RPMI8226 (cell line): ENCODE data around the gene COL23A1.
"Not testable (repeated sequence)": the region's sequence is repeated elsewhere in the genome, so short reads cannot be mapped to it uniquely, and the experiment has no call there.

Experiments used
- DNase-seq: peaks from one replicate; pipeline ENCODE4 v3.0.0-alpha.2; 2015

COL23A1 gene

DNA sequence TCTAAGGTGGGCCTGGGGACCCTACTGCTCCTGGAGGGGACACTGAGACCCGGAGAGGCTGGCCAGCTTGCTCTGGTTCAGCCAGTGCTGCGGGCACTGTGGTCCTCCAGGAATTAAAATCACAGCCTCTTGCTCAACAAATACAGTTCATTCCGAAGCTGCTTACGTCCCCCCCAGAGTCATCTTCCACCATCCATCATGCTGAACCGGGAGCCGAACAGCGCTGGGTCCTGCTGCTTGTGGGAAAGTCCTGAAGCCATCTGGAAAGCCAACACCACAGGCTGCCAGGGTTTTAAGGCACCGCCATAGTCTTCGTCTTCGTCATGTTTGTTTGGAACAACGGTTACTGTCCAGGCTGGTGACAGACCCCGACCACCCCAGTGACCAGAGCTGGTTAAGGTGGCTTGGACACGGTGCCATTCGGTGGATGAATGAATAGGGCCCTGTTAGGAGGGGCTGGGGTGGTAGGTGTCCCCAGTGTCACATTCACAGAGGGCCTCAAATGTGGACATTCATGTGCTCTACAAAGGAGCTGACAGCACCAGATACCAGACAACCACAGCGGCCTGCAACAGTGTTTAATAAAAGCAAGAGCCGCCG is 276.0 kb downstream of the COL23A1 start:
- no peak for DNase-seq

DNA sequence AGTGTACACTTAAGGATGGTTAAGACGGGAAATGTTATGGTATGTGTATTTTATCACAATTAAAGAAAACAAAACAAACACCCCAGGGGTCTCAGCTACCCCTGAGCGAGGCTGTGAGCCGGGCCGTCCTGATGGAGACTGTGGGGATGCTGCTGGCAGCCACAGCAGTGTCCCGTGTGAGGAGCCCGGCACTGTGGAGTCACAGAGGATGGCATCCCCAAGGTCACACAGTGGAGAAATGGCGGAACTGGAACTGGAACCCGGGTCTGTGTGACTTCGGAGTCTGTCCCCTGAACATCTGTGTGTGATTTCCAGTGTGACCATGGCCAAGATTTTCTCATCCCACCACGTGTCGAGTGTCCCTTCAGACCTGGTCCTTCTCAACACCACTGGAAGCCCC is 276.9 kb downstream of the COL23A1 start:
- DNase-seq: no peak

DNA sequence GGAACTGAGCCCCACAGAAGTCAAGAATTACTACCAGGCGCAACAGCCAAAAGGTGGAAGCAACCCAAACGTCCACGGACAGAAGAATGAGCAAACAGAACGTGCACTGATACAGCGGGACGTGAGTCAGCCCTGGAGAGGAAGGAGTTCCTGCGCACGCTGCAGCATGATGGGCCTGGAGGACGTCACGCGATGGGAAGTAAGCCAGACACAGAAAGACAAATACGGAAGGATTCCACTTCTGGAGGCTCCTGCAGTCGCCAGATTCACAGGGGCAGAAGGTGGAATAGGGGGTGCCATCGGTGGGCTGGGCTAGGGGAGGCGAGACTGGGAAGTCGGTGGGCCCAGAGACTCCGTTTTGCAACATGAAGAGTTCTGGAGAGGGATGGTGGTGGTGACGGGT is 277.3 kb downstream of the COL23A1 start:
- DNase-seq: no peak

DNA sequence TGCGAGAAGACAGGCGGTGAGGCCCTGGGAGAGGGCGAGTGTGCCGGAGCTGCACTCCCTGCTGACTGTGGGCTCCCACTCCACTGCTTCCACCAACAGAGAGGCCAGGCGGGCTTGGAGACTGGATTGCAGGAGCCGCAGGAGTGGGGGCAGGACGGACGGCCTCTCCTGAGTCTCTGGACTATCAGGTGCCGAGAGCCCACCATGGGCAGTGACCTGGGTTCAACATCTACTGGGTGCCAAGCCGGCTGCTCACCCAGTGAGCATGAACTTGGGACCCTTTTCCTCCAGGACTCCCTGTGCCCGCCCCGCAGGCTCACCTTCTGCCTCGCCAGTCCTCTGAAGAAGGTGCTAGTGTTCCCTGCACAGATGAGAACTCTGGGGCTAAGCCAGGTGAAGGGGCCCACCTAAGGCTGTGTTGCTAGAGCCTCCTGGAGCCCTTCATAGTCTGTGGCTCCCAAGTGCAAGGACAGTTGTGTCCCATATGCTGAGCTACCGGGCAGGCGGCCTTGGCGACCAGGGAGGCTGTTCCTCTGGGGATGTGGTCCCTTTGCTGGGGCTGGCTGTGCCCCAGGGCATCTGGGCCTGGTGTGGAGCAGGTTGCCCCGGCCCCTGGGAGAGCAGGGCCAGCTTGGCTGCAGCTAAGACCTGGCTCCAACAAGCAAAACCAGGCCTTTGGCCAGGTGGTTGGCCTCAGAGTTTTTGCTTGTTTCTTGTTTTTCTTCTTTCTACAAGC is 279.9 kb downstream of the COL23A1 start:
- no peak for DNase-seq

DNA sequence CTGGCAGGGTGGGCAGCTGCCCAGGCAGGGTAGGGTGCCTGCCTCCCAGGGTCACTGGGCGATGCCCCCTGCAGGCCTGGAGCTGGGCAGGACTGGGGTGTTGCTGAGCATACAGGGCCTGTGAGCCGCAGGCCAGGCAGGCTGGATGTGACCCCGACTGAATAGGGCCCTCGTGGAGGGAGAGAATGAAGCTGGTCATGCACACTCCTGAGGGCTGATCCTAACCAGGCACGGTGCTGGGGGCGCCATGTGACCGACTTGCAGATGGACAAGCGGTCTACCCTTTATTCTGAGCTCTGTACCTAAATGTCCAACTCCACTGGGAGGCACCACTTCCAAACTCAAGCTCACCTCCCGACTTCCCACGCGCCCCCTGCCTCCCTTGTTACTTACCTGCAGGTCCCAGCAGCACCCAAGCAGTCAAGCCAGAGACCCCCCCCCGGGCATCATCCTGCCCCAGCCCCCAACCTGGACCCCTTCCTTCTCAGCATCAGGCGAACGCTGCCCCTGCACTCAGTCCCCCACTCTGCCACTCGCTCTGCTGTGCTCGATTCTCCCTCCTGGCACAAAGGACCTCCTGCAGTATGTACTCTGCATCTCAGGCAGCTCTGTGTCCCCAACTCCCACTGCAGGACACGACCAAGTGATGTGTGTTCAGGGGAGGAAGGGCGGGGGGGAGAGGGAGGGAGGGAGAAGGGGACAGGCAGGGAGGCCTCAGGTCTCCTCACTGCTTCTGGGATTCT is 280.8 kb downstream of the COL23A1 start:
- no peak for DNase-seq

DNA sequence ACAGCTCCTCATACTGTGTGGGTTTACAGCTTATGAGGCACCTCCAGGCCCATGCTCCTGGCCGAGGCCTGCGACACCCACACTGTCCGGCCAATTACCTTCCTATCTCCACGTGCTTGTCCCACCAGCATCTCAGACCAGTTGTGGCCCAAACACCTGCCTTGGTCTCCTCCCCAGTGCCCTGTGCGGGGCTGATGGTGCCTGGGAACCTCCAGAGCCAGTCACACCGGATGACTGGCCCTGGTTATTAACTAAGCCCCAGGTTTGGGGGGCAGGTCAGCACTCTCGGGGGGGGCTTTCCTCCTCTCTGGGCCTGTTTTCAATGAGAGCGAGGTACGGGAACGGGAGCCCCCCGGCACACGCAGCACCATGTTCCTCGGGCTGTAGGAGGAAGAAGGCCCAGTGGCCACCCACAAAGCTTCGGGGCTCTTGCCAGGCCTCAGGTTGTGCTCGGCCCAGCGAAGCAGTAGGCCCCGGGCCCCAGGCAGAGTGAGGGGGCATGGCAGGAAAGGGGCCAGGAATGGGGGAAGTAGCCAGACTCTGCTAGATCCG is 281.6 kb downstream of the COL23A1 start:
- no peak for DNase-seq

DNA sequence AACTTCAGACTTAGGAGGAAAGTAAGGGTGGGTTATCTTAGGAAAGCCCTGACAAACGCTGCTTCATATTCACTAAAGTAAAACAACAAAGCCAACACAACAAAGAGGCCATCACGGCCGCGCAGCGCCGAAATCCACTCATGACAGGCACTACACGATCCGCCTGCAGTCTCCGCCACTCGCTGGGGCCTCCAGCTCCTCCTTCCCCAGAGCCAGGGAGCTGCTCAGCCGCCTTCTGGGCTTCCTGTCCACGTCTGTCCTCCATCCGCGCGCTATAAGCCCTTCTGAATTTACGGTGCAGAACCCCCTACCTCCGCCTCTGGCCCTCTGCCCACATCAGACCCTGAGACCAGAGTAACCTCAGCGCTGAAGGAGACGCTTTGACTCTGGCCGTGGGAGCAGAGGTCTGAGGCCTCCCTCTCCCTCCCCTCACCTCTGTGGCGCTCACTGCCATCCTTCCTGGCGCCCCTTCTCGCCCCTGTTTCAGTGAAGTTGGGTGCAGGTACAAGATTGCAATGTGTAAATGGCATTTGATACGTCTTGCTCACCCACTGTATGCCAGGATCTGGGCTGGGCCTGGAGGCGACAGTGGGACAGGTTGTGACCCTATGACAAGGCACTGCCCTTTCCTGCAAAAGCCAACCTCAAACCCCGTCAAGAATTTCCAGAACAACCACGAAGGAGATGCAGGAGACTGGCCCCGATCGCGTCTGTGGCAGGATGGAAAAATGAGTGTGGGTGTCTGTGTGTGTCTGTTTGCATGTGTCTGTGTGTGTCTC is 282.7 kb downstream of the COL23A1 start:
- DNase-seq: no peak

DNA sequence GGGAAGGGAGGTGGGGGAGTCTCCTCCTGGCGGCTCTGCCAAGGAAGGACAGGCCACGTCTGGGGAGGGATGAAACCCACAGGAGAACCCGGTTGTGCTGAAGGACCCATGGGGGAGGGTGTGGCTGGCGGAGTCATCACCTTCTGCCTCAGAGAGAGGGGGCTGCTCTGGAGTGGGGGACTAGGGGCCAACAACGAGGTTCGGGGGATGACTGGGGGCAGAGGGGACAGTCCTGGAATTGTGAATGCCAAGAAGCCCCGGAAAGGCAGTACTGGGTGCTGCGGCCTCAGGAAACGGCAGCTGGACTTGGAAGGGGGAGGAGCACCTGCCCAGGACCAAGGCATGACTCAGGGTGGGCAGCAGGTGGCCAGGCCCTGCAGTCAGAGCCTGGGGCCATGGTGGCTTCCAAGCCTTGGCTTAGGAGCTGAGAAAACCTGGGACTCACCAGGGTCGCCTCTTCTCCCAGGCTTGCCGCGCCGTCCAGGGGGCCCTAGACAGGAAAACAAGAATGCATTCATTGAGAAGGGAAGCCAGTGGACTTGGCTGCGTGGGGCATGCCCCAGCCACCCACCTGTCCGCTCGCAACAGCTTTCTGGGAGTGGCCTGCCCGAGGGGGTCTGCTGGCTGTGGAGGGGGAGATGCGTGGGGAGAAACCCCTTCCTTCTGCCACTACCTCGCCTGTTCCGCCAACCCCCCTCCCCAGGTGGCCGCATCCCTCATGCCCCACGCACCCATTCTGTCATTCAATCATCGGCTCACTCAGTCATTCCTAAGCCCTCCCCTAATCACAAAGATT is 283.6 kb downstream of the COL23A1 start:
- no peak for DNase-seq

DNA sequence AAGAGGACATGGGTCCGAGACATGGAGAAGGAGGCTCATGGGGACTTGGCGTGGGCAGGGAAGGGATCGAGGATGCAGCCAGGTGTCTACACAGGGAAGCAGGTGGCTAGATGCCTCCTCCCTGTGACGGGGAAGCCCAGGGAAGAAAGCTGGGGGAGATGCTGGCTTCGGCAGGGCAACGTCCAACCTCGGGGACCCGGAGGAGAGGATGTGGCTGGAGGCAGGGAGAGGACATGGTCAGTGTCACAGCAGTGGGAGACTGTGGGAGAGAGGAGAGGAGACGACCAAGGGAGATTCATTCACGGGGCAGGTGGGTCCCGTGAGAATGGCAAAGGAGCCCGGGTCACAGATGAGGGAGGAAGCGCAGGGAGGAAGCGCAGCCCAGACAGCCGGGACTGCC is 284.4 kb downstream of the COL23A1 start:
- DNase-seq: no peak

DNA sequence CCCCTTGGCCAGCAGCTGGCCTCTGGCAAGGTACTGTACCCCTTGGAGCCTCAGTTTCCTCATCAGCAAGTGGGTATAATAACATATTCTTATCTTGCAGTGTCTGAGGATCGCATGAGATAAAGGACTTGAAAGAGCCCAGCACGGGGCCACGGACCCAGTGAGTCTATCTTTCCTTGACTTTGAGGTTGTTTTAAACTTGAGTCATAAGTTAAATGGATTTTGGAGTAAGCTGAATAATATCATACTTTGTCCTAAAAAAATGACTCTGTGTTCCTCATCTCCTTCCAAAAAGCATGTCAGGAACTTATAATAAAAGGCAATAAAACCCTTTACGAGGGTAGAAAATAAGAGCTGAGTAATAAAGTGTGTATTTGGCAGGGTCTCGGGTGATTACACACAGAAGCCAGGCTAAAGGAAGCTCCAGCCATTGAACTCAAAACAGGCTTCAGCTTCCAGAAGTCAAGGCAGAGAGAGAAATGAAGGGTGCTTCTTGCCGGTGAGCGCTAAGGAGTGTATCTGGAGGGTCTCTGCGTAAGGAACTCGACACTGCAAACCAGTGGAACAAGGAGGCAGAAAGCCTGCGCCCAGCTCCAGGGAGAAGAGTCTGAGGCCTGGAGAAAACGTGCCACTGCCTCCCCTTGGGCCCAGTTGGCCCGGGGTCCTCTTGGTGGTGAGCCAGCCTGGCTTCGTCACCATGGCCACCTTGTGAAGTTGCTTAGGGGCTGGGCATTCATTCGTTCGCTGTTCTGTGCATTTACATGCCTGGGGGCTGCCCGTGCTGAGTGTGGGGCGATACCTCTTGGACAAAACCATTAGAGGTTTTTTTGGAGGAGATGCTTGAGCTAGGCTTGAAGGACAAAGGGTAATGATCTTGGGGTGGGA is 285.2 kb downstream of the COL23A1 start:
- DNase-seq: no peak

DNA sequence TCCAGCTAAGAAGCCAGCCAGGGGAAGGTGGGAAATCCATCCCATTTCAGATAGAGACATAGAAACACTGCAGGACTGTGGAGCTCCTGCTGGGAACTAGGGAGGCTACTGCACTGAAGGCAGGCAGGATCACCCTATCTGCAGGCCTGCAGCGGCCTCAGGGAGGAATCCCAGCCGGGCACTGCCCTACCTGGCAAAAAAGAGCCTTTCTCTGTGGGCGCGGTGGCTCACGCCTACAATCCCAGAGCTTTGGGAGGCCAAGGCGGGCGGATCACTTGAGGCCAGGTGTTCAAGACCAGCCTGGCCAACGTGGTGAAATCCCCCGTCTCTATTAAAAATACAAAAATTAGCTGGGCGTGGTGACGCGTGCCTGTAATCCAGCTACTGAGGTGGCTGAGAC is 286.2 kb downstream of the COL23A1 start:
- no peak for DNase-seq

DNA sequence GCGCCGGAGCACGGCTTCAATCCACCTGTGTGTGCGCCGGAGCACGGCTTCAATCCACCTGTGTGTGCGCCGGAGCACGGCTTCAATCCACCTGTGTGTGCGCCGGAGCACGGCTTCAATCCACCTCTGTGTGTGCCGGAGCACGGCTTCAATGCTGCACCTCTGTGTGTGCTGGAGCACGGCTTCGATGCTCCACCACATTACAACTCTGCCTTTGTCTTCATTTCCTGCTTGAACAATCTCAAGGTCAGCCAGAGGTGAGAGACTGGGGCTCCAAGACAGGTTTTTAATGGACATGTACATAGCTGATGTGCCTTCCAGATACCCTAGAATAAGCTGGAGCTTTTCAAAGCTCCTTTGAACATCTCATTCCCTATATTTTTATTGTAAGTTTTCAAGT is 287.9 kb downstream of the COL23A1 start:
- not testable (repeated sequence) for DNase-seq

DNA sequence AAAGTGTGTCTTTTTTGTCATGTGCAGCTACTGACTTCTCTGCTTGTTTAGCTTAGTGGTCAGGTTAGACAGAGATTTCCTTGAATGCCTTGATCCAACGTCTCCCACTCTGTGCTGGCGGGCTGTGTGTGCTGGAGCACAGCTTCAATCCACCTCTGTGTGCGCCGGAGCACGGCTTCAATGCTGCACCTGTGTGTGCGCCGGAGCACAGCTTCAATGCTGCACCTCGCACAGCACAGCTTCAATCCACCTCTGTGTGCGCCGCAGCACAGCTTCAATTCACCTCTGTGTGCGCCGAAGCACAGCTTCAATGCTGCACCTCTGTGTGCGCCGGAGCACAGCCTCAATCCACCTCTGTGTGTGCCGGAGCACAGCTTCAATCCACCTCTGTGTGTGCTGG is 288.6 kb downstream of the COL23A1 start:
- DNase-seq: no peak

DNA sequence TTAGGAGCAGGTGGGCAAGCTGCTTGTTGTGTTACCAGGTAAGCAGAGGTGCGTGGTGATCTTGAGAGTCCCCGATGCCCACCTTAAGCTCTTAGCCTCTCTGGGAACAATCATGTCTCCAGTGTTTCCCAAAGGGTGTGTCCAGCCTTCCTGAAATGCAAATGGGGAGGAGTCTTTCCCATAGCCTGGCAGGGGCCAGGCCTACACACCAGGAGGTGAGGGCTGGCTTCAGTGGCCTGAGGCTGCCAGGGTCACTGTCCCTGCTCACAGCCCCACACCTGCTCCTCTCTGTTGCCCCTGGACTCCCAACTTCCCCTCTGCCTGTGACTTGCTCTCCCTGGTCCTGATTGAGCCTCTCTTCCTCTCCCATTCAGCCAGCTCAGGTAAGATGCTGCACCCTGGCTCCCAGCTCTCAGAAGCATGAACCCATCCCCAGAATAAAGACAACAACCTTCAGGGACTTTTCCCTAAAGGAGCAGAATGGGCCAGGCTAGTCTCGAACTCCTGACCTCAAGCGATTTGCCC is 291.8 kb downstream of the COL23A1 start:
- no peak for DNase-seq

DNA sequence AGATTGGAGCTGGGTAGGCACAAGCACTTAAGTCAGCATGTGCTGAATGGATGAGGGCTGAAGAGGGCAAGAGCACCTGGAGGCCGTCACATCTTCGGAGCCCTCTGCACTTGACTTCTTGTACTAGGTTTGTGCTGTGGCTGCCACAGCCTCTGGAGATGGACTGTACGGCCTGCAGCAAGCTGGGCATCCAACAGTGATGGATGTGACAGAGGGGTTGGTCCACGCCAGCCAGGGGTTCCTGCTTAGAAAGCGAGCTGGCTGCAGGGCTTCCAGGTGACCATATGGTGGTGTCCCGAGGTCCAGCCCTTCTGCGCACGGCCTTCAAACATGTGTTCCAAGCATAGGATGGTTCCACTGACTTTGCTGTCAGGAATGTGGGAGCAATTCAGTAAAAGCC is 292.4 kb downstream of the COL23A1 start:
- no peak for DNase-seq

DNA sequence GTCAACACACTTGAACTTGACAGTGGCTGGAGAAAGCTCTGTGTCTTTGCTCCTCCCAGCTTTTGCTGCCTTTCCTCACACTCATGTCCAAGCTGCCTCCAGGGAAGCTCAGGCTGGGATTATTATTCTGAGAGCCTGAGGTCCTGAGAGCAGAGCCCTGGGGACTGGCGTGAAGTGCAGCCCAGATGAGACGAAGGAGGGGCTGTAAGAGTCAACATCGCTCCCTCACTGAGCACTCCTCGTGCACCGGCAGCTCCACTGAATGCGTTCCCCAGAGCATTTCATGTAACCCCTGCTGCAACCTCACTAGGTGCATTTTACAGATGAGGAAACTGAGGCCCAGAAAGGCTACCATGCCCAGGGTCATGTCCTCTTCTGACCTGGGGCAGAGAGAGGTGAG is 294.1 kb downstream of the COL23A1 start:
- no peak for DNase-seq

DNA sequence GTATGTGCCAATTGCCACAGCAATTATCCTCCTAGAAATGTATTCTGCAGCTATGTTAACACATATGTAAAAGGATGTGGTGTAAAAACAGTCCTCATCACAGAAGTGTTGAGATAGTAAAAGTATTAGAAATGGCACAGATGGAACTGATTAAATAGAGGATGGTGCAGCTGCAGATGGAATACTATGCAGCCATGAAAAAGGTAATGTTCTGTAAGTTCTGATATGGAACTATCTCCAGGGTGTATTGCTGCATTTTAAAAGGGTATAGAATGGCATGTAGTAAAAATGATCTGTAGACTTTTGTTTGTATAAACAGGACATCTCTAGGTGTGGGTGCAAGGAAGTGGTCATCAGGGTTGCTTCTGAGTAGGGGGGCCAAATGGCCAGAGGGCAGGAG is 294.6 kb downstream of the COL23A1 start:
- no peak for DNase-seq

DNA sequence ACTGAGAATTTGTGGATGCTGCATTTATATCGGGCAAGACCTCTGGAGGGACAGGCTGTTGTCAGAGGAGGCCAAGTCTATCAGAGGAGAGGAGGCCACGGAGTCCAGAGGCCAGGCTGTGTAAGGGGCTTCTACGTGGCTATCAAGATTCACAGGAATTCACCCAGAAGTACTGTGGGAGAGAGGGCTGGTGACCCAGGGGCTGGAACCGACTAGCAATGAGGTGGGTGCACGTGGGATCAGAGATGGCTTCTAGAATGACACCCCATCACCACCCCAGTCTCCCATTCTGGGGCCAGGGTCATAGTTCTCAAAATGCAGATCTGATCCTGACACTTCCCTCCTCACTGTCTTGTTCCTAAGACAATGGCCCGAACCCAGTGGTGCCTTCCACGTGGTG is 296.4 kb downstream of the COL23A1 start:
- DNase-seq: no peak

DNA sequence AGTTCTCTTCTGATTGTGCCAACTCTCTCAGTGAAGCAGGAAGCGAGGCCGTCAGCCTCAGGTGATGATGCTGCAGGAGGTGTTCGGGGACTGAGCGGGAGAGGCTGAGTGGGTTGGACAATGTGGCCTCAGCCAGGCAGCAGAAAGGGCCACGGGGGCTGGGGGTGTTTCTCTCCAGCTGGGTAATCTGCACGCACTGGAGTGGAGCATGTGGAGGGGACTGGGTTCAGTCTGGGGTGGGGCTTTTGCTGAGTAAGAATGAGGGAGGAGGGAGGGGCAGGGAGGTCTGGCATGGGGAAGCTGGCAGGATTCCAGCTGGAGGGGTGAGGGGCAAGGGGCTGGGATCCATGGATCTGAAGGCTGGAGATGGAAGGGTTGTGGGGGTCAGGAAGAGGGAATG is 296.8 kb downstream of the COL23A1 start:
- no peak for DNase-seq

DNA sequence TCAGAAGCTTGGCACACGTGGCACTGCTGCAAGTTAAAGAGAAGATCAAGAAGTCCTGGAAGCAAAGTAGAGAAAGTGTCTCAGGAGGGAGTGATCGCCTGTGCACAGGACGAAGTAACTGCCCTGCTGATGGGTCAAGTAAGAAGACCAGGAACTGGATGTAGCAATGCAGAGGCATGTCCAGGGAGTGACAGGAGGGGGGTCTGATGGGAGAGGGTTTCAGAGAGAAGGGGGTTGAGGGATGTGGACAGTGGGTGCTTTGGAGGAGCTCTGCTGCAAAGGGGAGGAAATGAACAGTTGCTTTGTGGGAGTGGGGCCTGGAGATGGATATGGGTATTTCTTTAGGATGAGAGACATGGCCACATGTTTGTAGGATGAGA is 297.4 kb downstream of the COL23A1 start:
- no peak for DNase-seq
